Smooth muscle cell (in vitro differentiated cells): Measurements from ENCODE around the gene ZNF516. TPM values are rescaled to one million over a fixed set of nuclear protein-coding genes. Genes with fewer than 3 reads are reported as not detected.

Experiments used
- DNase-seq: peaks from one replicate; lab custom pipeline; 2025; ENCODE audit not compliant: unreplicated experiment; lab: John Stamatoyannopoulos, UW
- H2AFZ ChIP-seq: fragments of 200-600 bp; sonication (generic); 2 replicates; pipeline ENCODE4 v1.6.0; 2016; ENCODE audit warnings: antibody characterized with exemption, low read depth, mild to moderate bottlenecking
- H3F3A ChIP-seq: fragments of 200-600 bp; sonication (generic); 2 replicates; pipeline ENCODE4 v1.6.0; 2017; ENCODE audit warnings: antibody characterized with exemption, low read depth
- H3K27ac ChIP-seq: fragments of 200-600 bp; sonication (generic); 2 replicates; pipeline ENCODE4 v1.5.1; 2016; ENCODE audit warnings: low read depth, mild to moderate bottlenecking
- H3K27me3 ChIP-seq: fragments of 200-600 bp; sonication (generic); 2 replicates; pipeline ENCODE4 v1.6.1; 2016; ENCODE audit warnings: low read depth, mild to moderate bottlenecking
- H3K36me3 ChIP-seq: fragments of 200-600 bp; sonication (generic); 2 replicates; pipeline ENCODE4 v1.5.1; 2016; ENCODE audit warnings: low read depth
- H3K4me1 ChIP-seq: fragments of 200-600 bp; sonication (generic); 2 replicates; pipeline ENCODE4 v1.5.1; 2016; ENCODE audit warnings: low read depth
- H3K4me2 ChIP-seq: fragments of 200-600 bp; sonication (generic); 2 replicates; pipeline ENCODE4 v1.6.0; 2016; ENCODE audit warnings: mild to moderate bottlenecking
- H3K4me3 ChIP-seq: fragments of 200-600 bp; sonication (generic); 2 replicates; pipeline ENCODE4 v1.5.1; 2016; ENCODE audit warnings: mild to moderate bottlenecking
- H3K79me2 ChIP-seq: fragments of 200-600 bp; sonication (generic); 2 replicates; pipeline ENCODE4 v1.6.0; 2016; ENCODE audit warnings: low read depth, mild to moderate bottlenecking
- H3K9ac ChIP-seq: fragments of 200-600 bp; sonication (generic); 2 replicates; pipeline ENCODE4 v1.6.0; 2016; ENCODE audit warnings: low read depth
- H3K9me3 ChIP-seq: fragments of 200-600 bp; sonication (generic); replicated peaks from 2 replicates; pipeline ENCODE4 v1.5.1; 2016; ENCODE audit warnings: low read depth
- H4K20me1 ChIP-seq: fragments of 200-600 bp; sonication (generic); 2 replicates; pipeline ENCODE4 v1.6.0; 2016; ENCODE audit warnings: low read depth
- CTCF ChIP-seq: fragments of 200-600 bp; sonication (generic); IDR thresholded peaks from 2 replicates; pipeline ENCODE4 v1.5.1; 2017; ENCODE audit warnings: borderline replicate concordance, mild to moderate bottlenecking, antibody characterized with exemption; ENCODE audit not compliant: insufficient read depth, poor library complexity, severe bottlenecking
- WGBS: methylation state at CpG from one replicate; pipeline ENCODE4 v1.1.7; 2016; ENCODE audit warnings: low lambda C conversion rate; 5-methylcytosine and 5-hydroxymethylcytosine counted together
- polyA plus RNA-seq: library from polyadenylated mRNA; unstranded; fragments of >200 nt; fragmentation: Nextera tagmentation; extraction: Ambion mirVana; gene quantifications from 2 replicates; pipeline ENCODE4 v1.2.1, GENCODE V29; 2016
- total RNA-seq: library from RNA; depleted of rRNA; stranded (reverse); fragments of >200 nt; gene quantifications from 2 replicates; pipeline ENCODE4 v1.2.3, GENCODE V29; 2014

The ZNF516 gene
- total and polyA plus RNA-seq, 2 experiments from 2014 or later, result 15.6 to 24.2 TPM

- TF ChIP-seq CTCF, result no peak
Observed at GRCh38 chr18:76421685-76422078, 73.4 kb downstream of the ZNF516 start.

GRCh38 chr18:76420898-76421684 lies 74.0 kb downstream of the ZNF516 start:
- H3K4me2 ChIP-seq, result no peak overlapping the region
- H3K4me1 ChIP-seq, result peaks cover 4% of the 10 kb centered on the region
- no peaks in the 10 kb centered on the region for H3K27me3 ChIP-seq
- 75% methylated on average over 13 of the region's 13 CpGs for WGBS
- H3K9me3 ChIP-seq, result no peaks in the 10 kb centered on the region
- no peak overlapping the region for H3K27ac ChIP-seq
- H2AFZ ChIP-seq, result no peak overlapping the region
- no peaks in the 10 kb centered on the region for H3K36me3 ChIP-seq
- no peak for TF ChIP-seq CTCF
- DNase-seq, result no peak
- peaks cover 74% of the 10 kb centered on the region for H3K79me2 ChIP-seq
- H3F3A ChIP-seq, result no peaks in the 10 kb centered on the region
- H3K9ac ChIP-seq, result no peak overlapping the region
- peaks cover 96% of the 10 kb centered on the region for H4K20me1 ChIP-seq
- H3K4me3 ChIP-seq, result no peak overlapping the region

More at GRCh38 chr18:76421685-76422078, 73.4 kb downstream of the ZNF516 start:
- no peaks in the 10 kb centered on the region for H3K27me3 ChIP-seq
- no peaks in the 10 kb centered on the region for H3F3A ChIP-seq
- H3K4me2 ChIP-seq, result no peak overlapping the region
- 76% methylated on average over 3 of the region's 3 CpGs for WGBS
- peaks cover 9% of the 10 kb centered on the region for H3K4me1 ChIP-seq
- H3K36me3 ChIP-seq, result no peaks in the 10 kb centered on the region
- no peaks in the 10 kb centered on the region for H3K9me3 ChIP-seq
- no peak overlapping the region for H3K27ac ChIP-seq
- no peak overlapping the region for H3K4me3 ChIP-seq
- H3K79me2 ChIP-seq, result peaks cover 74% of the 10 kb centered on the region
- no peak overlapping the region for H3K9ac ChIP-seq
- H2AFZ ChIP-seq, result no peak overlapping the region
- peaks cover 96% of the 10 kb centered on the region for H4K20me1 ChIP-seq
- DNase-seq, result no peak

GRCh38 chr18:76419811-76420210 lies 75.2 kb downstream of the ZNF516 start:
- Histone ChIP-seq H3K79me2 (peaks cover 82% of the 10 kb centered on the region), H3K27me3 (no peaks in the 10 kb centered on the region), H3K9me3 (no peaks in the 10 kb centered on the region), H3K4me3 (no peak overlapping the region), H3K4me1 (no peaks in the 10 kb centered on the region), H3K9ac (no peak overlapping the region), H3F3A (no peaks in the 10 kb centered on the region), H4K20me1 (peaks cover 96% of the 10 kb centered on the region), H3K27ac (no peak overlapping the region), H3K36me3 (no peaks in the 10 kb centered on the region), H2AFZ (no peak overlapping the region), H3K4me2 (no peak overlapping the region)
- no peak for DNase-seq
- WGBS, result 97% methylated on average over 3 of the region's 3 CpGs
- no peak for TF ChIP-seq CTCF

GRCh38 chr18:76416911-76417310 lies 78.1 kb downstream of the ZNF516 start:
- Histone ChIP-seq H3K27me3 (no peaks in the 10 kb centered on the region), H3K36me3 (no peaks in the 10 kb centered on the region), H3K79me2 (peaks cover 92% of the 10 kb centered on the region), H4K20me1 (peaks cover 100% of the 10 kb centered on the region), H2AFZ (no peak overlapping the region), H3K4me2 (no peak overlapping the region), H3K4me3 (no peak overlapping the region), H3F3A (no peaks in the 10 kb centered on the region), H3K9me3 (no peaks in the 10 kb centered on the region), H3K27ac (no peak overlapping the region), H3K9ac (no peak overlapping the region), H3K4me1 (no peaks in the 10 kb centered on the region)
- WGBS, result 56% methylated on average over 9 of the region's 9 CpGs
- DNase-seq, result no peak
- TF ChIP-seq CTCF, result no peak
